Subcutaneous abdominal adipose tissue (tissue), 5 donors: ENCODE results near the gene BAIAP3.

Experiments used
- H3K27ac ChIP-seq: one replicate; pipeline ENCODE4 v1.7.0; 2013; ENCODE audit warnings: low read depth, mild to moderate bottlenecking, inconsistent platforms, low read length, moderate library complexity
- H3K27me3 ChIP-seq, 5 donors: one replicate each; pipeline ENCODE4 v1.7.0; 2013; ENCODE audit warnings: low read length in 5 of 5, inconsistent platforms in 1 of 5; ENCODE audit not compliant: control insufficient read depth in 5 of 5, insufficient read depth in 4 of 5
- H3K36me3 ChIP-seq, 5 donors: one replicate each; pipeline ENCODE4 v1.7.0; 2013; ENCODE audit warnings: low read length in 5 of 5; ENCODE audit not compliant: control insufficient read depth in 5 of 5, insufficient read depth in 5 of 5
- H3K4me1 ChIP-seq, 5 donors: one replicate each; pipeline ENCODE4 v1.7.0; 2013; ENCODE audit warnings: low read length in 5 of 5, mild to moderate bottlenecking in 3 of 5, moderate library complexity in 1 of 5; ENCODE audit not compliant: control insufficient read depth in 5 of 5, insufficient read depth in 5 of 5
- H3K4me3 ChIP-seq, 5 donors: one replicate each; pipeline ENCODE4 v1.7.0; 2013; ENCODE audit warnings: low read length in 5 of 5, low read depth in 1 of 5
- H3K9ac ChIP-seq, 5 donors: one replicate each; pipeline ENCODE4 v1.7.0; 2013; ENCODE audit warnings: low read length in 5 of 5, mild to moderate bottlenecking in 4 of 5, moderate library complexity in 3 of 5
- H3K9me3 ChIP-seq, 5 donors: one replicate each; pipeline ENCODE4 v1.7.0; 2013; ENCODE audit warnings: low read length in 5 of 5; ENCODE audit not compliant: control insufficient read depth in 5 of 5
- donor health status: healthy.
- donor health status: healthy.
- donor health status: healthy.
- donor health status: healthy.
- donor health status: healthy.

The BAIAP3 gene

GRCh38 chr16:1362807-1363206 lies 29.4 kb downstream of the BAIAP3 start:
- Histone ChIP-seq H3K27ac (no peak overlapping the region), H3K4me1 (no peaks in the 10 kb centered on the region), H3K36me3 (peaks cover 0 to 84% (median 69%) of the 10 kb centered on the region in 5 donors)

GRCh38 chr16:1363501-1364041 lies 30.1 kb downstream of the BAIAP3 start:
- Histone ChIP-seq H3K36me3 (peaks cover 0 to 84% (median 69%) of the 10 kb centered on the region in 5 donors), H3K9me3 (no peaks in the 10 kb centered on the region), H3K27ac (no peak overlapping the region)

More at GRCh38 chr16:1362807-1363206, 29.4 kb downstream of the BAIAP3 start:
- Histone ChIP-seq H3K9me3 (no peaks in the 10 kb centered on the region), H3K9ac (no peak overlapping the region), H3K4me3 (no peak overlapping the region), H3K27me3 (no peaks in the 10 kb centered on the region)

GRCh38 chr16:1364510-1364909 lies 31.1 kb downstream of the BAIAP3 start:
- peaks cover 0 to 79% (median 67%) of the 10 kb centered on the region in 5 donors for H3K36me3 ChIP-seq
- H3K4me3 ChIP-seq: no peak overlapping the region
- no peak overlapping the region for H3K27ac ChIP-seq
- H3K9ac ChIP-seq: no peak overlapping the region
- H3K27me3 ChIP-seq: no peaks in the 10 kb centered on the region
- no peaks in the 10 kb centered on the region for H3K9me3 ChIP-seq
- no peaks in the 10 kb centered on the region for H3K4me1 ChIP-seq

More at GRCh38 chr16:1363501-1364041, 30.1 kb downstream of the BAIAP3 start:
- Histone ChIP-seq H3K9ac (no peak overlapping the region), H3K27me3 (no peaks in the 10 kb centered on the region), H3K4me3 (no peak overlapping the region), H3K4me1 (no peaks in the 10 kb centered on the region)

- no peak overlapping the region for H3K4me3 ChIP-seq
- H3K36me3 ChIP-seq: peaks cover 0 to 74% (median 66%) of the 10 kb centered on the region in 5 donors
- H3K27me3 ChIP-seq: no peaks in the 10 kb centered on the region
- no peak overlapping the region for H3K27ac ChIP-seq
- H3K9ac ChIP-seq: no peak overlapping the region
- no peaks in the 10 kb centered on the region for H3K9me3 ChIP-seq
- H3K4me1 ChIP-seq: peaks cover 0 to 3% (median 0%) of the 10 kb centered on the region in 5 donors
Observed at GRCh38 chr16:1366060-1366711, 32.7 kb downstream of the BAIAP3 start.

GRCh38 chr16:1366712-1367299 lies 33.4 kb downstream of the BAIAP3 start:
- Histone ChIP-seq H3K9ac (no peak overlapping the region), H3K27ac (no peak overlapping the region), H3K4me3 (no peak overlapping the region), H3K27me3 (no peaks in the 10 kb centered on the region), H3K4me1 (peaks cover 0 to 7% (median 0%) of the 10 kb centered on the region in 5 donors), H3K36me3 (peaks cover 0 to 75% (median 68%) of the 10 kb centered on the region in 5 donors), H3K9me3 (no peaks in the 10 kb centered on the region)

GRCh38 chr16:1367486-1368174 lies 34.2 kb downstream of the BAIAP3 start:
- peaks cover 0 to 71% (median 59%) of the 10 kb centered on the region in 5 donors for H3K36me3 ChIP-seq
- no peaks in the 10 kb centered on the region for H3K9me3 ChIP-seq
- no peak overlapping the region for H3K27ac ChIP-seq
- H3K4me3 ChIP-seq: no peak overlapping the region
- H3K9ac ChIP-seq: no peak overlapping the region
- H3K4me1 ChIP-seq: peaks cover 0 to 7% (median 0%) of the 10 kb centered on the region in 5 donors
- H3K27me3 ChIP-seq: no peaks in the 10 kb centered on the region

GRCh38 chr16:1371054-1371978 lies 37.9 kb downstream of the BAIAP3 start:
- Histone ChIP-seq H3K36me3 (peaks cover 0 to 60% (median 47%) of the 10 kb centered on the region in 5 donors), H3K27me3 (no peaks in the 10 kb centered on the region), H3K9me3 (no peaks in the 10 kb centered on the region), H3K4me3 (no peak overlapping the region), H3K9ac (no peak overlapping the region), H3K27ac (no peak overlapping the region), H3K4me1 (peaks cover 0 to 7% (median 0%) of the 10 kb centered on the region in 5 donors)

GRCh38 chr16:1372292-1372950 lies 39.0 kb downstream of the BAIAP3 start:
- peaks cover 0 to 16% (median 7%) of the 10 kb centered on the region in 5 donors for H3K4me1 ChIP-seq
- H3K36me3 ChIP-seq: peaks cover 0 to 55% (median 40%) of the 10 kb centered on the region in 5 donors
- H3K27ac ChIP-seq: no peak overlapping the region
- H3K9me3 ChIP-seq: no peaks in the 10 kb centered on the region
- H3K27me3 ChIP-seq: no peaks in the 10 kb centered on the region
- H3K4me3 ChIP-seq: no peak overlapping the region
- no peak overlapping the region for H3K9ac ChIP-seq
